ENCODE measurements around the gene CEP350. TPM values are rescaled to one million over a fixed set of nuclear protein-coding genes. Genes with fewer than 3 reads are reported as not detected.

The CEP350 gene
- 10 to 100 TPM; 40.0 to 60.3 (median 57.3) TPM for total RNA-seq

GRCh38 chr1:179954493-179955286 lies at the start of gene CEP350:
Gene CEP350, plus strand, starts transcription at chr1:179954810. Its CDS starts 31,372 bp downstream, at chr1:179986182.
- Histone ChIP-seq H3K4me1 (peaks cover 17 to 33% (median 21%) of the 10 kb centered on the region in 4 donors), H3K27me3 (no peaks in the 10 kb centered on the region), H3K9me3 (no peaks in the 10 kb centered on the region), H3K4me3 (peak within 1 kb of the TSS; percentile 57 to 99 (median 81)), H3K27ac (peak within 1 kb of the TSS; percentile 89 to 99 (median 94)), H3K36me3 (no peaks in the 10 kb centered on the region)
- peak in 2 of 5 experiments; percentile 9 to 31 for TF ChIP-seq CTCF (IDR thresholded peaks at IDR 0.05)
- peak; percentile 97 to 98 (median 97) for TF ChIP-seq POLR2AphosphoS5 (IDR thresholded peaks at IDR 0.05)
- peak; percentile 95 for TF ChIP-seq POLR2A (IDR thresholded peaks at IDR 0.05)
- no peak for TF ChIP-seq EP300 (IDR thresholded peaks at IDR 0.05; ENCODE audit: low read depth)
- in situ Hi-C loops (cut with MboI; ENCODE audit: low pct_ligation_motif_present in 1 of 4, low pct_unique_long_range_greater_than_20kb in 1 of 4, low sequenced_read_pairs in 3 of 4) (loop anchor here in 1 of 4 donors (10.0 kb wide), 1 partner anchor 80 kb away; the partner anchor contains the start of gene TOR1AIP2), intact Hi-C loops (cut with DNase I; ENCODE audit: low total_unique reads) (no loop called here)
- peak; percentile 99 for DNase-seq
- 0% methylated on average over 11 to 68 of the region's 72 CpGs for WGBS, 2 donors (ENCODE audit: low coverage in 1 of 2)

- Histone ChIP-seq H3K4me3 (no peak overlapping the region), H3K27ac (no peak overlapping the region), H3K9me3 (no peaks in the 10 kb centered on the region), H3K4me1 (no peaks in the 10 kb centered on the region), H3K36me3 (peaks cover 0 to 68% (median 31%) of the 10 kb centered on the region in 4 donors), H3K27me3 (no peaks in the 10 kb centered on the region)
- DNase-seq: no peak
- intact Hi-C loops (cut with DNase I; ENCODE audit: low total_unique reads) (no loop called here), in situ Hi-C loops (cut with MboI; ENCODE audit: low pct_ligation_motif_present in 1 of 4, low pct_unique_long_range_greater_than_20kb in 1 of 4, low sequenced_read_pairs in 3 of 4) (no loop called here)
- TF ChIP-seq EP300 (IDR thresholded peaks at IDR 0.05; ENCODE audit: low read depth) (no peak), CTCF (IDR thresholded peaks at IDR 0.05) (no peak), POLR2AphosphoS5 (IDR thresholded peaks at IDR 0.05) (no peak), POLR2A (IDR thresholded peaks at IDR 0.05) (no peak)
- 71 to 73% methylated on average over 1 of the region's 1 CpG for WGBS, 2 donors (ENCODE audit: low coverage in 1 of 2)
These were observed 43.7 kb upstream of the CEP350 start for GRCh38 chr1:179910934-179911333.

- H3K27ac ChIP-seq: no peak overlapping the region
- H3K36me3 ChIP-seq: peaks cover 0 to 65% (median 32%) of the 10 kb centered on the region in 4 donors
- in situ Hi-C loops (cut with MboI; ENCODE audit: low pct_ligation_motif_present in 1 of 4, low pct_unique_long_range_greater_than_20kb in 1 of 4, low sequenced_read_pairs in 3 of 4) (no loop called here), intact Hi-C loops (cut with DNase I; ENCODE audit: low total_unique reads) (no loop called here)
- no peaks in the 10 kb centered on the region for H3K27me3 ChIP-seq
- TF ChIP-seq EP300 (IDR thresholded peaks at IDR 0.05; ENCODE audit: low read depth) (no peak), CTCF (IDR thresholded peaks at IDR 0.05) (no peak), POLR2A (IDR thresholded peaks at IDR 0.05) (no peak), POLR2AphosphoS5 (IDR thresholded peaks at IDR 0.05) (no peak)
- DNase-seq: no peak
- no peaks in the 10 kb centered on the region for H3K4me1 ChIP-seq
- WGBS, 2 donors (ENCODE audit: low coverage in 1 of 2): 95% methylated on average over 3 of the region's 3 CpGs; no CpG with 5 or more reads in 1 of the 2 donors
- no peak overlapping the region for H3K4me3 ChIP-seq
- no peaks in the 10 kb centered on the region for H3K9me3 ChIP-seq
These were observed 42.8 kb upstream of the CEP350 start for GRCh38 chr1:179911812-179912211.

- no peaks in the 10 kb centered on the region for H3K4me1 ChIP-seq
- TF ChIP-seq CTCF (IDR thresholded peaks at IDR 0.05) (no peak), POLR2AphosphoS5 (IDR thresholded peaks at IDR 0.05) (no peak)
- intact Hi-C loops (cut with DNase I; ENCODE audit: low total_unique reads): no loop called here
- no peaks in the 10 kb centered on the region for H3K27me3 ChIP-seq
- in situ Hi-C loops (cut with MboI; ENCODE audit: low pct_ligation_motif_present in 1 of 4, low pct_unique_long_range_greater_than_20kb in 1 of 4, low sequenced_read_pairs in 3 of 4): no loop called here
- 72 to 76% methylated on average over 6 to 10 of the region's 10 CpGs for WGBS, 2 donors (ENCODE audit: low coverage in 1 of 2)
- H3K9me3 ChIP-seq: no peaks in the 10 kb centered on the region
- no peak overlapping the region for H3K4me3 ChIP-seq
- peaks cover 0 to 70% (median 26%) of the 10 kb centered on the region in 4 donors for H3K36me3 ChIP-seq
- no peak overlapping the region for H3K27ac ChIP-seq
- DNase-seq: no peak
These were observed 36.8 kb upstream of the CEP350 start for GRCh38 chr1:179917601-179918429.

Measured in transverse colon (tissue), 4 donors.